Mucosa of gallbladder (tissue), 1 donor: ENCODE data around the gene SLC25A26. TPM values are rescaled to one million over a fixed set of nuclear protein-coding genes. Genes with fewer than 3 reads are reported as not detected.
A peak's percentile ranks its signal among the peaks of the same experiment; 100 is the strongest.
"Not testable (repeated sequence)": the region's sequence is repeated elsewhere in the genome, so short reads cannot be mapped to it uniquely, and the experiment has no call there.

Experiments
- DNase-seq: peaks from one replicate; pipeline ENCODE4 v3.0.0-alpha.2; 2020; ENCODE audit warnings: low spot score
- total RNA-seq: library from RNA; stranded (reverse); gene quantifications from one replicate; pipeline ENCODE4 v1.2.1, GENCODE V29; 2021
- donor health status: DM: no; HTN: no; CAD: no.

The SLC25A26 gene
- total RNA-seq, 1 donor from 2014 or later: 17.1 TPM

DNA sequence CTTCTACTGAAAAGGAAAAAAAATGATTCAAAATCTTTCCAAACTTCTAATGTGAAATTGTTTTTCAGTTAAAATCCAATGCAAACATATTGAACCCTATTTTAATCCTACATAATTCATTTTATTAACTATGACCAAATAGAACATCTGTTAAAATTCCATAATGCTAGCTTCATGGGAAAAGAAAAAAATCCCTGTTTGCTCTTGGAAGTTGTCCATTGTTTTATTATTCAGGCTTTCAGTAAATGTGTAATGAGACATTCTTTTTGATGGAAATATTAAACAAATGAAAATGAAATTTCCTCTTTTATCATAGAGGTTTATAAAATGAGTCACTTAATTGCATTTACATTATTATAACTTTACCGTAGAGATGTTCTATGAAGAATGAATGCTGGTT, 49.5 kb downstream of the SLC25A26 start:
- no peak for DNase-seq

DNA sequence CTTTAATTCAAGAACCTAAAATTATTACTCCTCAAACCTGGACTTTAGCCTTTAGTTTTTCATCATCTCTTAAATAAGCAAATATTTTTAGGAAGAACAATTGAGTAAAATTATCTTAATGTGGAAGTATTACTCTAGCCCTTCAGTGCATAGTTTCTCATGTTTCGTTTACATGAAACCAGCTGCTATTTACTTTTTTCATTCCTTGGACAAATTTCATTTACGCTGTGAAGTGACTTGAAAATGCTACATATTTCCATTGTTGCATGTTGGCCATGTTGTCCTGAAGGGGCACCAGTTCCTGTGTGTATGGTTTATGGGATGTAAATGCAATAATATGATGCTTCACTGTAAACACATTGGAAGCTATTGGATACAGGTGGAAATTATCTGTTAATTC, 49.9 kb downstream of the SLC25A26 start:
- no peak for DNase-seq

DNA sequence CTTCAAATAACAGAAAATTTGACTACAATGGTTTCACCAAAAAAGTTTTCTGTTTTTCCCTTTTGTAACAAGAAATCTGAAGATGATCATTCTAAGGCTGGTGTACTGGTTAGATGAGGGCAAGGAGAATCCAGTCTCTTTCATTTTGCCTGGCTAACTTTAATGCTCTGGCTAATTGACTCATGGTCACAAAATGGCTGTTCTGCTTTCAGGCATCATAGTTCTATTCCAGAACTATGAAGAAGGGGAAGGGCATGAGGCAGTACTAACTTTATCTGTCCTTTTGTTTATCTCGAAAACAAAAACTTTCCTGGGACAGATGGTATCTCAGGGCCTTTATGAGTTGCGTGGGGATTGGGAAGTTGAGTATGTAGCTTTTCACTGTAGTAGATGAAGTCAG, 50.4 kb downstream of the SLC25A26 start:
- no peak for DNase-seq

DNA sequence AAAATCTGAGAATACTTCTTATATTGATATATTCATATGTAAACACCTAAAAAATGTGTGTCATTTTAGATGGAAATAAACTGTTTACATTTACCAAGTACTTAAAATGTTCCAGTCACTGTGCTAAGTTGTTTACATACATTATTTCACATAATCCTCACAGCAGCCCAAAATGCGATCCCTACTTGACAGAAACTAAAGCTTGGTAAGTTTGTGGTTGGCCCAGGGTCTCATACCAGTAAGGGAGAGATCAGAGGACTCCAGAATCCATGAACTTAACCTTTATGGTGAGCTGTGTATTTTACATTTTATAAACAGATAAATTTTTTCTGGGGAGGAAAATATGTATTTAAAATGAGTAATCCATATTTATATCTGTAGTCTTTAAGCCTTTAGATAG, 51.2 kb downstream of the SLC25A26 start:
- DNase-seq: no peak

DNA sequence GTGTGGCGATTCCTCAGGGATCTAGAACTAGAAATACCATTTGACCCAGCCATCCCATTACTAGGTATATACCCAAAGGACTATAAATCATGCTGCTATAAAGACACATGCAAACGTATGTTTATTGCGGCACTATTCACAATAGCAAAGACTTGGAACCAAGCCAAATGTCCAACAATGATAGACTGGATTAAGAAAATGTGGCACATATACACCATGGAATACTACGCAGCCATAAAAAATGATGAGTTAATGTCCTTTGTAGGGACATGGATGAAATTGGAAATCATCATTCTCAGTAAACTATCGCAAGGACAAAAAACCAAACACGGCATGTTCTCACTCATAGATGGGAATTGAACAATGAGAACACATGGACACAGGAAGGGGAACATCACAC, 54.0 kb downstream of the SLC25A26 start:
- not testable (repeated sequence) for DNase-seq

DNA sequence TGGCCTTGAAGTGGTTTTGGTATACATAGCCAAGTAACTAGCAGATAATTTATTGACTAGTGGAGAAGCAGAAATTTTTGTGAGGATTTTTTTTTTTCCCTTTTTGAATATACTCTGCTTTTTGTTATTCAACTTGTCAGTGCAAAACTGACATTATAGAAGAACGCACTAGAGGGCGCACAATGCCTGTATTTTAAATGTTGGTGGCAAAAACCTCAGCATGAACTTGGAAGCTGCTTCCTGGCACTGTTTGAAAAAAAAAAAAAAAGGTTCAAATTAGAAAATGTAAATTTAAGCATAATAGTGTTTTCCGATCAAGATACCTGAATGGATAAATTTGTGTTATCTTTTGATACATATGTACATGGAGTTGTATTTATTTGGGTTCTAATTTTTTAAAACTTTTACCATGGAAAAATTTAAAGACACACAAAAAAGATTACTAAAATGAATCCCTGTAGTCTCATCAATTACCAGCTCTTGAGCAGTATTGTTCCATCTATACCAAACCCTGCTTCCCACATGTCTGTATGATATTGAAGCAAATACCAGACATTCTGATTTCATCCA, 56.0 kb downstream of the SLC25A26 start:
- DNase-seq: peak; percentile 74

DNA sequence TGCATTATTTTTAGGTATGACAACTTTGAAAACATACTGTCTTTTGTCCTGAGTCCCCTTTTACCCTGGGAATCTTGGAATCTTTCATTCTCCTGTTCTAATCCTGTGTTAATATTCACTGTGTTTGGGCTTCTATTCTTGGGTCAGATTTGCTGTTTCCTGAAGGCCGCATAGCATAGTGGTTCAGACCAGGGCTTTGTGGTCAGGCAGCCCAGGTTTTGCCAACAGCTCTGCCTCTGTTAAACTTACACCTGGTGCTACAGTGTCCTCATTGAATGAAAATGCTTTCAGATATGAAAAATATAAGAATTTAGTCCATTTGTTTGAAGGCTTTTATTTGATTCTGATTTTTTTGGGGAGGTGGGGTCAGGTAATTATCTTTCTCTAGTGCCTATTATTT, 58.4 kb downstream of the SLC25A26 start:
- no peak for DNase-seq

DNA sequence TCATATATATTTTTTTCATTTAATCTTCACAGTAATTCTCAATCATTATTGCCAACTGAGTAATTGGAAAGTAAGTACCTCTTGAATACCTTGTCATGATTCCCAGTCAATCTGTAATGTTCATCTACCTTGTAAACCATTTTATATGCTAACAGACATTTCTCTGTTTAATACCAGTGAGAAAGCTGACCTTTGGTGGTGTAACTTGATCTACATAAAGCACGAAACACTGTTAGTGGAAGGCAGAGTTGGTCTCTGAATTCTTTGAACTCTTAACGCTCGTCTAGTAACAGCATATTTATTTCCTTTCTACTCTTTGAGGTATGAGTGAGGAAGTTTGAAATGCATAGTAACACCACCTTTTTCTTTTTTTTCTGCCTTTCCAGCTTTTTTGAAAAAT, 59.5 kb downstream of the SLC25A26 start:
- no peak for DNase-seq

DNA sequence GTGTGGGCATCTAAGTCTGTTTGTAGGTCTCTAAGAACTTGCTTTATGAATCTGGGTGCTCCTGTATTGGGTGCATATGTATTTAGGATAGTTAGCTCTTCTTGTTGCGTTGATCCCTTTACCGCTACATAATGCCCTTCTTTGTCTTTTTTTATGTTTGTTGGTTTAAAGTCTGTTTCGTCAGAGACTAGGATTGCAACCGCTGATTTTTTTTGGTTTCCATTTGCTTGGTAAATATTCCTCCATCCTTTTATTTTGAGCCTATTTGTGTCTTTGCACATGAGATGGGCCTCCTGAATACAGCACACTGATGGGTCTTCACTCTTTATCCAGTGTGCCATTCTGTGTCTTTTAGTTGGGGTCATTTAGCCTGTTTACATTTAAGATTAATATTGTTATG, 71.1 kb downstream of the SLC25A26 start:
- not testable (repeated sequence) for DNase-seq

DNA sequence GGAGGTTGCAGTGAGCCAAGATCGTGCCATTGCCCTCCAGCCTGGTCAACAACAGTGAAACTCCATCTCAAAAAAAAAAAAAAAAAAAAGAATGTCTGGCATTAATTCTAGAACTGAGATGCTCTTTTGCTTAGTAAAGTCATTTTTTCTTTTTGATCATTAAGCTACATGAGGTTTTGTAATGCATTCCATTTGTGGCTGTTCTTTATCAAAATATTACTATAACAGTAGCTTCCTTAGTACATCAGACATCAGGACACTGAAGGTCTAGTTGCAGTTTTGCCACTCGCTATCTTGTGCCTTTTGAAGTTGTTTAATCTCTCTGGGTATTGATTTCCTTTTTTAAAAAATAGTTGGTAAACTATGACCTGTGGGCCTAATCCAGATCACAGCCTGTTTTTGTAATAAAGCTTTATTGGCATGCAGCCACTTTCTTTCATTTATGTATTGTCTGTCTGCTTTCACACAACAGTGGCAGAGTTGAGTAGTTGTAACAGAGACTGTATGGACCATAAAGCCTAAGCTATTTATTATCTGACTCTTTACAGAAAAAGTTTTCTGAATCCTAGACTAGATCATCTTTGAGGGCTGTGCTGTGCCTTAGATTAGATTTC, 76.6 kb downstream of the SLC25A26 start:
- no peak for DNase-seq

DNA sequence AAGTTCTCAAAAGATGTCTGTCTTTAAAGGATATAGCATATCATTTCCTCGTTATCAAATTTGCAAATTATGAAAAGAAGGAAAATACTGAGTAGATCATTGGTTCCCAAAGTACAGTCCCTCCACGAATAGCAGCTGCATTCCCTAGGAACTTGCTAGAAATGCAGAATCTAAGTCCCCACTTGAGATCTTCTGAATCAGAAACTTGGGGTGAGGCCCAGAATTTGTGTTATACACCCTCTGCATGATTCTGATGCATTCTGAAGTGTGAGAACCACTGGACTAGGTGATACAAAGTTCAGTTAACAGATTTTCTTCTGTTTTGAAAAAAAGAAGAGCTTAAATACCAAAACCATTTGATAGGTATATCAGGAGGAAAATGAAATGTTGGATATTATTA, 77.1 kb downstream of the SLC25A26 start:
- no peak for DNase-seq

DNA sequence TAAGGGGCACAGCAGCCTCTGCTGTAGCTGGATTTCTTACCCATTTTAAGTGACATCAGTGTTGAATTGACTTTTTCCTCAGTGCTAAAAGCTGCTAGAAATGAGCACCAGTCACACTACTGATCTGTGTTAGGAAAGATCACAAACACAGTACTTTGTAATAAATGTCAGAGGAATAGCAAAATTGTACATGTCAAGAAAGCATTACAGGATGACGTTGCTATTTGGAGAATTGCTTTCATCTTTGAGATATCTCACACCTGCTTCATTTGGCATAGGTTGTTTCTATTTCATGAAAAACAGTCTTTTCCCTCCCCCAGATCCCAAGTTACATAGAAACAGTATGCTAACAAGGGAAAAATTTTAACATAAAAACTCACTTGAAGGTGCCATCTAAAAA, 77.8 kb downstream of the SLC25A26 start:
- DNase-seq: no peak

DNA sequence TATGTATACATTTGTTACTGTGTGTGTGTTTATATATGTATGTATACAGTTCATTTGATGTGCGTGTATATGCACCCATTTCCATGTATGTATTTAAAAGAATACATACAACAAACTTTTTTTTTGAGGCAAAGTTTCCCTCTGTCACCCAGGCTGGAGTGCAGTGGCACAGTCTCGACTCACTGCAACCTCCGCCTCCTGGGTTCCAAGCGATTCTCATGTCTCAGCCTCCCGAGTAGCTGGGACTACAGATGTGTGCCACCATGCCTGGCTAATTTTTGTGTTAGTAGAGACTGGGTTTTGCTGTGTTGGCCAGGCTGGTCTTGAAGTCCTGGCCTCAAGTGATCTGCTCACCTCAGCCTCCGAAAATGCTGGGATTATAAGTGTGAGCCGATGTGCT, 78.3 kb downstream of the SLC25A26 start:
- DNase-seq: not testable (repeated sequence)

DNA sequence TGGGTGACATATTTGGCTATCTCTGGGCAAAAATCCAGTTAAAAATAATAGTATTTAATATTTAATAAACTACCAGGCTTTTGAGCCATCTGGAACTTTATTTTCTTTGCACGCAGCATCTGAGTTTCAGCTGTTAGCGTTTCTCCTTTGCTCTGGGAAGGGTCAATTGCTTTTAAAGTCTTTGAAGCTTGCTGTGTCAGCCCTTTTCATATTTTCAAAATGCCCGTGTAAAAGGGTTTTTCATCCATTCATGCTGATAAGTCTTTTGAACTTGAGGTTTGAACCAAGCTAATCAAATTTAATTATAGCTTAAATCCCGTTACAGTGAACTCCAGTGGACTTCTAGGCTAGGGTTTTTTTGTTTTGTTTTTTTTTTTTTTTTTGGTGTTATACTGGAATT, 79.1 kb downstream of the SLC25A26 start:
- DNase-seq: no peak

DNA sequence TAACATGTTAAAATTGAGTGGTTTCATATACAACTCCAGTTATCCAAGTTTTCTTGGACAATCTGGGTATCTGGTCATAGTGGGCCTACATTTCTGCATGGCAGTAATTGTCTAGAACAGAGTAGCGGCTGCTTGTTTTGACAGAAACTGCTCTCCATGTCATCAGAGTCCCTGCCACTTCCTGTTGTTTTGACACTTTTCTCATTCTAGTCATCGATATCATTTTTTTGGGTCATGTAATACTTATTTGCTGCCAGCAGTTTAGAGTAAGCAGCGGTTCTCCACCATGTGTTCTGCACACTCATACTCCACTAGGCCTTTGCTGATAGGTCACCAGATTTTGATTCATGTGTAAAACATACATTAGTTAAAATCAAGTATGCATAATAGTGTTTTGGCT, 81.5 kb downstream of the SLC25A26 start:
- DNase-seq: no peak

DNA sequence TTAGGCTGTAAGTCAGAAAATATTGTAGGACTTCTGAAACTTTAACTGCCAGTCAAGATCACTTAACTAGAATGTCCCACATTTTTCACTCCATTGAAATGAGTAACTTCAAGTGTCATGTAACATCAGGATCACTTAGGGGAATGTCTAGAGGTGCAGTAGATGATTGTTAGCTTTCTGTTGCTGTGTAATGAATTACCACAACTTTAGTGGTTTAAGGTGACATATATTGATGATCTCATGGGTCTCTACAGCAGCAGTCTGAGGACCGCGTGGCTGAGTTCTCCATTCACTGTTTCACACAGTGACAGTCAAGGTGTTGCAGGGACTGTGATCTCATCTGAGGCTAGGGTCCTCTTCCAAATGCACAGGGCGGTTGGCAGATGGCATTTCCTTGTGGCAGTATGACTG, 82.7 kb downstream of the SLC25A26 start:
- no peak for DNase-seq

DNA sequence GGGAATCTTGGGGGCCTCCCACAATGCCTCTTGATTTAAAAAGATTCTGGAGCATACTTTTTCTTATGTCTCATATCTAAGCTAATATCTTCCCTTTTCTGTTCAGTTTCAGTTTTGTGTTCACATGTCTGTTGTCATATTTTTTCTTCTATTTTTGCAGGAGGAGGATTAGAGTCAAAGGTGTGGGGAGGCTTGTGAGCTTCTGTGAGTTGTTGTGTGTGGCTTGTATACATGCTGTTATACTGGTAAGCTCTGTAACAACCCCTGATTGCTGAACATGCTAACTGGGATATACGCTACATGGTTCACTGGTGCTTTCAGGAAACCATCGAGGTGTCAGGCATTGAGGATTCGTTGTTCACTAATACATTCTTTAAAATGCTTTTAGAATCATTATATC, 83.5 kb downstream of the SLC25A26 start:
- no peak for DNase-seq

DNA sequence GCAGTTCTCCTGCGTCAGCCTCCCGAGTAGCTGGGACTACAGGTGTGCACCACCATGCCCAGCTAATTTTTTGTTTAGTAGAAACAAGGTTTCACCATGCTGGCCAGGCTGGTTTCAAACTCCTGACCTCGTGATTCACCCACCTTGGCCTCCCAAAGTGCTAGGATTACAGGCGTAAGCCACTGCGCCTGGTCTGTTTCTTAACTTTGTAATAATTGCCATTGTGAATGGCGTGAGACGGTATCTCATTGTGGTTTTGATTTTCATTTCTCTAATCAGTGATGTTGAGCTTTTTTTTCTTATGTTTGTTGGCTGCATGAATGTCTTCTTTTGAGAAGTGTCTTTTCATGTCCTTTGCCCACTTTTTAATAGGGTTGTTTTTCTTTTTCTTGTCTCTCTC, 85.3 kb downstream of the SLC25A26 start:
- DNase-seq: not testable (repeated sequence)

DNA sequence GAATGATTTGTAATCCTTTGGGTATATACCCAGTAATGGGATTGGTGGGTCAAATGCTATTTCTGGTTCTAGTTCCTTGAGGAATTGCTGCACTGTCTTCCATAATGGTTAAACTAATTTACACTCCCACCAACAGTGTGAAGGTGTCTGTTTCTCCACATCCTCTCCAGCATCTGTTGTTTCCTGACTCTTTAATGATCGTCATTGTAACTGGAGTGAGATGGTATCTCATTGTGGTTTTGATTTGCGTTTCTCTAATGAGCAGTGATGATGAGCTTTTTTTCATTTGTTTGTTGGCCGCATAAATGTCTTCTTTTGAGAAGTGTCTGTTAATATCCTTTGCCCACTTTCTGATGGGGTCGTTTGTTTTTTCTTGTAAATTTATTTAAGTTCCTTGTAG, 86.2 kb downstream of the SLC25A26 start:
- not testable (repeated sequence) for DNase-seq

DNA sequence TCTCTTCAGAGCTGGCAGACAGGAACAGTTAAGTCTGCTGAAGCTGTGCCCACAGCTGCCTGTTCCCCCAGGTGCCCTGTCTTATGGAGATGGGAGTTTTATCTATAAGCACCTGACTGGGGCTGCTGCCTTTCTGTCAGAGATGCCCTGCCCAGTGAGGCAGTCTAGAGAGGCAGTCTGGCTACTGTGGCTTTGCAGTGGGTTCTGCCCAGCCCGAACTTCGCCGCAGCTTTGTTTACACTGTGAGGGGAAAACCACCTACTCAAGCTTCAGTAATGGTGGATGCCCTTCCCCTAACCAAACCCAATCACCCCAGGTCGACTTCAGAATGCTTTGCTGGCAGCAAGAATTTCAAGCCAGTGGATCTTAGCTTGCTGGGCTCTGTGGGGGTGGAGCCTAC, 91.2 kb downstream of the SLC25A26 start:
- no peak for DNase-seq

DNA sequence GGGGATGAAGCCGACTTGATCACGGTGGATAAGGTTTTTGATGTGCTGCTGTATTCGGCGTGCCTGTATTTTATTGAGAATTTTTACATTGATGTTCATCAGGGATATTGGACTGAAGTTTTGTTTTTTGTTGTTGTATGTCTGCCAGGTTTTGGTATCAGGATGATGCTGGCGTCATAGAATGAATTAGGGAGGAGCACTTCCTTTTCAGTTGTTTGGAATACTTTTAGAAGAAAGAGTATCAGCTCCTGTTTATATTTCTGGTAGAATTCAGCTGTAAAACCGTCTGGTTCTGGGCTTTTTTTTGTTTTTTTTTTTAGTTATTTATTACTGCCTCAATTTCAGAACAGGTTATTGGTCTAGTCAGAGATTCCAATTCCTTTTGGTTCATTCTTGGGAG, 93.7 kb downstream of the SLC25A26 start:
- no peak for DNase-seq

DNA sequence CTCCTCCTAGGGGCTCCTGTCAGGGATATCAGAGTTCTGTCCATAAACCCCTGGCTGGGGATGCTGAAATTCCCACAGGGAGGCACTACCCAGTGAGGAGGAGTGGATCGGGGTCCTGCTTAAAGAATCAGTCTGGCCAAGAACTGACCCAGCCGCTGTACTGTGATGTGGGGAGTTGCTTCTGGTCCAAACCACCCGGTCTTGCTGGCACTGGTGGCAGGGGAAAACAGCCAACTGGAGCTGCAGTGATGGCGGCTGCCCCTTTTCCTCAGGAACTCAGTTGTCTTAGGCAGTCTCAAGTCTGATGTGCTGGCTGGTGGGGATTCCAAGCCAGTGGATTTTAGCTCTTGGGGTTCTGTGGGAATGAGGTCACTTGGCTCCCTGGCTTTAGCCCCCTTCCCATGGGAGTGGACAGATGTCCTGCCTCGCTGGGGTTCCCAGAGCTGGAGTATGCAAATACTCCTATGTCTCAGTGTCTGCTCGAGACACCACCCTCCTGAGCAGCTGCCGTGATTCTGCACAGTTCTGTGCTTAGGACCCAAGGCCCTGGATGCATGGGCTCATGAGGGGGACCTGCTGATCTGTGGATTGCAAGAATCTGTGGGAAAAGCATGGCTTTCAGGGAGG, 97.1 kb downstream of the SLC25A26 start:
- DNase-seq: no peak

DNA sequence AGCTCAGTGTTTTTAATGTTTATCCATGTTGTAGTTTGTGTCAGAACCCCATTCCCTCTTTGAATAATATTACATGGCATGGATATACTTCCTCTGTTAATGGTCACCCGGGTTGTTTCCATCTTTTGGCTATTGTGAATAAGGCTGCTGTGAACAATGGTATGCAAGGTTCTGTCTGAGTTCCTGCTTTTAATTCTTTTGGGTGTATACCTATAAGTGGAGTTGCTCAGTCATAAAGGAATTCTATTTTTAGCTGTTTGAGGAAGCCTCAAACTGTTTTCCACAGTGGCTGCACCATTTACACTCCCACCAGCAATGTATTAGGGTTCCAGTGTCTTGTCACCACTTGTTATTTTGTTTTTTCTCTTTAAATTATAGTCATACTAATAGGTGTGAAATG, 99.6 kb downstream of the SLC25A26 start:
- DNase-seq: no peak

DNA sequence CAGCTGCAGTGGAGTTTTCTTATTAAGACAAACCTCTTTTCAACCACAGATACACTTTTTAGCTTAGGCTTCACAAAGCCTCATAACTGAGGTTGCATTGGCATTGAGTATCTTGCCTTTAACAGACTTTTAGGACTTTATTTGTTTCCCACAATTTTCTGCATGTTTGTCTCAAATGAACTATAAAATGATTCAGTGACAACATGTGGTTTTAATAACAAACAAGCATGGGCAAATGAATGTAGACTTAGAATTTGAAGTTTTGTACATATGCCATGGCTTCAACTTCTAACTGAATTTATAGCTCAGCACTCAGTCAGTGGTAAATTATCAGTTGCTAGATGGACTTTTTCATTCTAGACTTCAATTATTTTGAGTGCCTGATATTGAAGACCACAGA, 101.6 kb downstream of the SLC25A26 start:
- DNase-seq: no peak
